ENCODE measurements around the gene KIF7. TPM values are rescaled to one million over a fixed set of nuclear protein-coding genes. Genes with fewer than 3 reads are reported as not detected.

KIF7 gene
- total and polyA plus RNA-seq, 2 of the 8 experiments (the other 6 are each of a cell fraction or from before 2014, with no cell fraction given): 4.9 to 14.0 TPM

DNA sequence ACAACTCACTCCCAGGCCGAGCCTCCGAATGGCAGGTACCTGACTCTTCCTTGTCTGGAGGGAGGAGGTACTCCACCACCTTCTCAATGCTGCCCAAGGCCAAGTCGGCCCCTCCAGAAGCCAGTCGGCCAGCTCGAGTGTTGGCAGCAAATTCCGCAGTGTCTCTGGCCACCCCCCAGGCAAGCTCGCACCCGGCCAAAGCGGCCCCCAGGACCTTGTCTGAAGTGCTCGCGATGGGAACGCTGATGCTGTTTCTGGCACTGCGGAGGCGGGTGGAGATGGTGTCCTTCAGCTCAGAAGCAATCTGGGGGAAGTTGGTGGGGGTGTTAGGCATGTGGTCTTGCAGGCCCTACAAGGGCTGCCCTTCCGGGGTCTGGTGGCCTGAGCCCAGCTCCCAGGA lies 14.7 kb upstream of the KIF7 start:
- no peak overlapping the region for H2AFZ ChIP-seq (ENCODE audit: low read length)
- H3K4ac ChIP-seq (replicated peaks; ENCODE audit: insufficient read length, low read depth, low read length): no peak overlapping the region
- no peaks in the 10 kb centered on the region for H3K9me3 ChIP-seq (ENCODE audit: insufficient read depth in 2 of 2, low read depth in 1 of 2, low read length in 1 of 2)
- no peak overlapping the region for H2BK12ac ChIP-seq (ENCODE audit: low read depth, low read length)
- WGBS, 2 experiments (ENCODE audit: extremely low coverage in 1 of 2, insufficient coverage in 1 of 2, insufficient read length in 1 of 2, insufficient replicate concordance in 2 of 2, low coverage in 1 of 2, low lambda C conversion rate in 2 of 2, missing lambda C conversion rate in 1 of 2): 92% methylated on average over 15 of the region's 15 CpGs; no CpG with 5 or more reads in 1 of the 2 experiments
- H3K23me2 ChIP-seq (ENCODE audit: low read depth, low read length): no peaks in the 10 kb centered on the region; the same call in 1 of the 2 replicates
- no peak overlapping the region for H3K56ac ChIP-seq (replicated peaks; ENCODE audit: insufficient read length, low read depth, low read length)
- no peaks in the 10 kb centered on the region for H3K79me2 ChIP-seq (ENCODE audit: control insufficient read depth in 1 of 2, insufficient read depth in 2 of 2, low read length in 2 of 2)
- H3K18ac ChIP-seq (ENCODE audit: extremely low read depth, low read length): no peak overlapping the region
- FAIRE-seq: no peak
- H3K14ac ChIP-seq (ENCODE audit: insufficient read length): no peak overlapping the region
- no peaks in the 10 kb centered on the region for H4K20me1 ChIP-seq (replicated peaks in 1 of 2; ENCODE audit: control insufficient read depth in 1 of 2, insufficient read depth in 2 of 2, low read length in 2 of 2)
- ChIA-PET CTCF (ENCODE audit: partially characterized antibody) (interaction anchor here (0.9 to 6.6 kb wide), 3 partner anchors 12 to 68 kb away, joined by 3 to 43 read pairs (median 20); no protein-coding TSS in a partner anchor), POLR2A (ENCODE audit: partially characterized antibody) (no interaction called here)
- H3K36me3 ChIP-seq (ENCODE audit: control insufficient read depth in 2 of 4, insufficient read depth in 4 of 4, low read length in 3 of 4): no peaks in the 10 kb centered on the region
- H2AK5ac ChIP-seq (ENCODE audit: low read depth, low read length): no peak overlapping the region
- no peak overlapping the region for H3K23ac ChIP-seq (ENCODE audit: insufficient read length)
- no peak for DNase-seq (ENCODE audit: low read depth in 1 of 2, low spot score in 2 of 2)
- no peak overlapping the region for H3K9ac ChIP-seq (replicated peaks in 1 of 4; ENCODE audit: extremely low read depth in 1 of 4, low read depth in 3 of 4, low read length in 3 of 4)
- H3K4me1 ChIP-seq (replicated peaks in 1 of 4; ENCODE audit: control insufficient read depth in 3 of 4, insufficient read depth in 4 of 4, low read length in 3 of 4): peaks cover 0 to 11% (median 6%) of the 10 kb centered on the region in 4 experiments; a peak in 6 of 7 replicates
- no peak overlapping the region for H3K4me2 ChIP-seq (ENCODE audit: insufficient read depth in 1 of 2, low read depth in 2 of 2, low read length in 2 of 2)
- H3K4me3 ChIP-seq (ENCODE audit: extremely low read depth in 1 of 4, insufficient read depth in 2 of 4, low read depth in 3 of 4, low read length in 4 of 4): no peak overlapping the region
- peaks cover 0 to 12% (median 5%) of the 10 kb centered on the region in 4 experiments; a peak in 5 of 7 replicates for H3K27me3 ChIP-seq (replicated peaks in 1 of 4; ENCODE audit: control insufficient read depth in 3 of 4, extremely low read depth in 1 of 4, insufficient read depth in 3 of 4, low read length in 3 of 4)
- no peaks in the 10 kb centered on the region for H3K79me1 ChIP-seq (ENCODE audit: low read depth, low read length)
- no peak overlapping the region for H2BK15ac ChIP-seq (ENCODE audit: low read length)
- no peak overlapping the region for H4K91ac ChIP-seq (replicated peaks; ENCODE audit: insufficient read length, low read length)
- no peak overlapping the region for H4K5ac ChIP-seq (ENCODE audit: insufficient read length, low read depth, low read length)
- no peak overlapping the region for H2BK5ac ChIP-seq (ENCODE audit: low read depth, low read length)
- no peak overlapping the region for H3K27ac ChIP-seq (ENCODE audit: low read depth, low read length)
- no peak overlapping the region for H4K8ac ChIP-seq (ENCODE audit: extremely low read depth, insufficient read depth, low read length)
- no peak overlapping the region for H2BK120ac ChIP-seq (replicated peaks; ENCODE audit: low read depth, low read length)
- no peak overlapping the region for H2BK20ac ChIP-seq (ENCODE audit: low read length)
- no peak for TF ChIP-seq POLR2AphosphoS5 (IDR thresholded peaks at IDR 0.05; ENCODE audit: low read depth, low read length)
- no peak for TF ChIP-seq SIN3A (conservative IDR thresholded peaks at IDR 0.05 in 1 of 2, IDR thresholded peaks at IDR 0.05 in 1 of 2; ENCODE audit: low read depth in 1 of 2, low read length in 2 of 2)
- no peak for TF ChIP-seq SUZ12 (IDR thresholded peaks at IDR 0.05; ENCODE audit: low read length)
- no peak for TF ChIP-seq RXRA (IDR thresholded peaks at IDR 0.05; ENCODE audit: insufficient read depth, low read depth, low read length)
- TF ChIP-seq JUND (IDR thresholded peaks at IDR 0.05; ENCODE audit: low read length): no peak
- TF ChIP-seq SIX5 (IDR thresholded peaks at IDR 0.05; ENCODE audit: low read depth, low read length): no peak
- TF ChIP-seq EGR1 (IDR thresholded peaks at IDR 0.05; ENCODE audit: borderline replicate concordance, low read depth, low read length): no peak
- no peak for TF ChIP-seq CHD2 (IDR thresholded peaks at IDR 0.05; ENCODE audit: low read length)
- no peak for TF ChIP-seq EZH2 (IDR thresholded peaks at IDR 0.05; ENCODE audit: low read depth, low read length, severe bottlenecking)
- TF ChIP-seq ZNF274 (IDR thresholded peaks at IDR 0.05; ENCODE audit: borderline replicate concordance, extremely low read depth, low read length): no peak
- no peak for TF ChIP-seq TCF12 (IDR thresholded peaks at IDR 0.05; ENCODE audit: low read depth, low read length)
- TF ChIP-seq, protein P1, sequence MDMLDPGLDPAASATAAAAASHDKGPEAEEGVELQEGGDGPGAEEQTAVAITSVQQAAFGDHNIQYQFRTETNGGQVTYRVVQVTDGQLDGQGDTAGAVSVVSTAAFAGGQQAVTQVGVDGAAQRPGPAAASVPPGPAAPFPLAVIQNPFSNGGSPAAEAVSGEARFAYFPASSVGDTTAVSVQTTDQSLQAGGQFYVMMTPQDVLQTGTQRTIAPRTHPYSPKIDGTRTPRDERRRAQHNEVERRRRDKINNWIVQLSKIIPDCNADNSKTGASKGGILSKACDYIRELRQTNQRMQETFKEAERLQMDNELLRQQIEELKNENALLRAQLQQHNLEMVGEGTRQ (IDR thresholded peaks at IDR 0.05; ENCODE audit: low read length): no peak
- no peak for TF ChIP-seq HDAC2 (IDR thresholded peaks at IDR 0.05; ENCODE audit: borderline replicate concordance in 1 of 2, low read depth in 2 of 2, low read length in 2 of 2)
